CD4-positive, alpha-beta T cell treated with Interleukin-1 beta for 1 hour (primary cell): ENCODE data around the gene C1orf35.
"Not testable (repeated sequence)": the region's sequence is repeated elsewhere in the genome, so short reads cannot be mapped to it uniquely, and the experiment has no call there.

Experiments used
- DNase-seq, 2 donors: peaks; one replicate each; pipeline ENCODE4 v3.0.0-alpha.2; 2020 to 2022

The C1orf35 gene

DNA sequence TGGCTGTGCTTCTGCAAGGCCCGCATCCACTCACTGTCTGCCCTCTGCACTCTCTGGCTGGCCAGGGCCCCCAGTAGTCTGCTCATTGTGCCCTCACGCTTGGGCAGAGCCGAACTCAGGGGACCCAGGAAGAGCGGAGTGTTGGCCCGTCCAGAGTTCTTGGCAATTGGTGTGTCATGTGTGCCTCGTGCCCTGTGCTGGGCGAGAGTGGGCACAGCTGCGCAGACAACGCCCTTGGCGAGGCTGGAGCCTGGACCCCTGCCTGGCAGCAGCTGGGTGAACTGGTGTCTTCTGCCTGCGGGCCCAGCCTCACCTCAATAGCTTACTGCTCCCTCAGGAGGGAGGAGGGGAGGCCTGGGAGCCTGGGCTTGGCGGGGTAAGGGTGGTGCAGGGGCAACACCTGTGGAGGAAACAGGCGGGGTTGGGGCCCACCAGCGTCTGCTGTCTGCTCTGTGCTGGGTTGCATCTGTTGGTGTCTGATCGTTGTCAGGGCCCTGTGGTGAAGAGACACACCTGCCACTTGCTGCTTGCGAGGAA lies 39.1 kb upstream of the C1orf35 start:
- peak in 1 of 2 donors; percentile 49 for DNase-seq

GRCh38 chr1:228141226-228142044 lies 38.3 kb upstream of the C1orf35 start:
- peak in 1 of 2 donors; percentile 50 for DNase-seq

- no peak for DNase-seq
These were observed 37.6 kb upstream of the C1orf35 start for GRCh38 chr1:228140724-228141225.

DNA sequence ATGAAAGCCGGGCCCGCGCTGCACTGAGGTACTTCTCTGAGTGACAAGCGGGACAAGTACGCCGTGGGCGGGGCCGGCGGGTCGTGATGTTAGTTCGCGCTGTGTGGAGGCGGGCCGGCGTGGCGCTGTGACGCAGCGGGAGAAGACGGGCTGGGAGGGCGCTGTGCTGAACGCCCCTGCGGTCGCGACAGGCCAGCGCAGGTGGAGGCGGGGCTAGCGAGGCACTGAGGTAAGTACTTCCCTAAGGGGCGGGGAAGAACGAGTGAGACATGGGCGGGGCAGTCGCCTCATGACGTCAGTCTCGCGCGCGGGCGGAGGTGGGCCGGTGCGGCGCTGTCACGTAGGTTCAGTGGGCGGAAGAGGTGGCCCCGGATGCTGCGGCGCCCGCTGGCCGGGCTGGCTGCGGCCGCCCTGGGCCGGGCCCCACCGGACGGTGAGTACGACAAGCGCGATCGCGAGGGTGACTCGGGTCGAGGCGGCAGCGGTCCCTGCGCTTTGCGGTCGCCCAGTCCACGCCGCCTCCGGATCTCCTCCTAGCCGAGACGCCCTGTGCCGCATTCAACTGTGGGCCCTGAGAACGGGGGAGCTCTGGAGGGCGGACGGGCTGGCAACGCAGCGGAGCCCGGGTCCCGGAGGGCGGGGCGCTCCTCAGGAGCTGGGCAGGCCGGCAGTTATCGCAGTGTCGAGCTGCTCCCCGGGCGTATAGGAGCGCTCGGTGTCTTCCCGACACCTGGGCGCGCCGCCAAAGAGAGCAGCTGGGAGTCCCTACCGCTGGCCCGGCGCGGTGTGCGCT lies 37.0 kb upstream of the C1orf35 start, which contains the start of gene GUK1:
GUK1 (plus strand) TSS at position 349 of the 793 bp plus-strand sequence; CDS start at position 373, 24 bp downstream.
- DNase-seq = peak; percentile 100

DNA sequence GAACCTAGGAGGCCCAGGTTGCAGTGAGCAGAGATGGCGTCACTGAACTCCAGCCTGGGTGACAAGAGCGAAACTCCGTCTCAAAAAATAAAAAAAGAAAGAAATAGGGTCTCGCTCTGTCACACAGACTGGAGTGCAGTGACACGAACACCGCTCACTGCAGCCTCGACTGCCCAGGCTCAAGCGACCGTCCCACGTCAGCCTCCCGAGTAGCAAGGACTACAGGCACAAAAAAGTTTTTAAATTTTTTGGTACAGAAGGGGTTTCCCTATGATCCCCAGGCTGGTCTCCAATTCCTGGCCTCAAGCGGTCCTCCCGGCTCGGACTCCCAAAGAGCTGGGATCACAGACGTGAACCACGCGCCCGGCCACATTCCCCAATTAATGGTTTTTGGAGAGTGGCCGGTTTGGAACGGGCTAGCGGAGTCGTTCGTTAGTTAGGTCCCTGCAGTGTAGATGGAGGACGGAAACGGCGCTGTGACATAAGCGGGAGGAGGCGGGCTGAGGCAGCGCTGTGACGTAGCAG lies 36.3 kb upstream of the C1orf35 start:
- DNase-seq = no peak

GRCh38 chr1:228136901-228137300 lies 33.8 kb upstream of the C1orf35 start:
- DNase-seq = no peak

DNA sequence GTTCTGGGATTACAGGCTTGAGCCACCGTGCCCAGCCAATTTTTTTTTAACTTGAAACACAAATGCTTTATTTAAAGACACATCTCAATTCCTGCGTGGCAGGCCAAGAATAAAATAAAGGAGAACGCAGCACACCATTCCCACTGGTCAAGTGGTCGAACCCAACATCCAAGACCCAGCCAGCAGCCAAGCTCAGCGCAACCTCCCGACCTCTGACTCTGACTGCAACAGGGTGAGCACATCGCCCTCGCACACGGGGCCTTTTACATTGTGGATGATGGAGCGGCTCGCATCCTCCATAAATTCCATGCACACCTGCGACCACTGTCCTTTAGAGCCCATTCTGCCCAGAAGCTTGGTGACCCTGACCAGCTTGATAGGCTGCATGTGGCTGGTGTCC lies 31.5 kb upstream of the C1orf35 start:
- no peak for DNase-seq

DNA sequence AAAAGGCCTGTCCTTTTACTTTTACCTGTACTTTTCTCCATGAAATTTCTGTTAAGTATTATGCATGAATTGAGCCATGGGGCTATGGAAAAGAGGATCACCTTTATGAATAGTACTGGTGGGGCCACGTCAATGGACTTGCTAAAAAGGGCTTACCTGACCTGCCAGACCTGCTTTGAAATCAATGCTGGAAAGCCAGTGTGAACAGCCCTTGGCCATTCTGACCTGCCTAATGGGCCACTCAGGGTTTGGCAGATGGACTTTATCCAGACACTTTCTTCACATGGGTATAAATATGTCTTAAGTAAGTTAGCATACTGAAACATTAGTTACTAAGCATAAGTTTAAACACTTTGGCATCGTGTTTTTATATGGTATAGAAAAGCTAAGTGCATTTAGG lies 28.6 kb upstream of the C1orf35 start:
- DNase-seq = no peak

GRCh38 chr1:228125185-228125584 lies 22.1 kb upstream of the C1orf35 start:
- no peak for DNase-seq

GRCh38 chr1:228123505-228123904 lies 20.4 kb upstream of the C1orf35 start:
- DNase-seq = no peak

DNA sequence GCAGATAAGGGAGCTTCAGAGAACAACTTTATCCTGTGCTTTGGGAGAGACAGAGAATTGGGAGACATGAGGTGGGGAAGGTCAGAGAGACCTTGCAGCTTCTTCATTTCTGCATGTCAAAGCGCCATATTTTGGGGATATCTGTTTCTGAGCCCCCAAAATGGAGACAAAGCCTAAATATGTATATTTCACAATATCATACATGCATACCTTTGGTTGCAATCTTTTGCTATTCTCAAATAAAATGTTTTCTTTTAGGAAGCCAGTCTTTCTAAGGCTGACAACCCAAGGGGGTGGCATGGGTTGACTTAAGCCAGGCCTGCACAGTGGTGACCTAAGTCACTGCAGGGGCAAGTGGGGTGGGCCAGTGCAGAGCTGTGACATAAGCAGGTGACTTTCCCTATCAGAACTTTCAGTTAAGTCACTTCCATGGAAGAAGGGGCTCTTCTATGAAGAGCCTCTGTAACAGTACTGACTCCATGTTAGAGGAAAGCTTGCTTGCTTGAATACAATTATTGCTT lies 19.9 kb upstream of the C1orf35 start:
- DNase-seq = no peak

DNA sequence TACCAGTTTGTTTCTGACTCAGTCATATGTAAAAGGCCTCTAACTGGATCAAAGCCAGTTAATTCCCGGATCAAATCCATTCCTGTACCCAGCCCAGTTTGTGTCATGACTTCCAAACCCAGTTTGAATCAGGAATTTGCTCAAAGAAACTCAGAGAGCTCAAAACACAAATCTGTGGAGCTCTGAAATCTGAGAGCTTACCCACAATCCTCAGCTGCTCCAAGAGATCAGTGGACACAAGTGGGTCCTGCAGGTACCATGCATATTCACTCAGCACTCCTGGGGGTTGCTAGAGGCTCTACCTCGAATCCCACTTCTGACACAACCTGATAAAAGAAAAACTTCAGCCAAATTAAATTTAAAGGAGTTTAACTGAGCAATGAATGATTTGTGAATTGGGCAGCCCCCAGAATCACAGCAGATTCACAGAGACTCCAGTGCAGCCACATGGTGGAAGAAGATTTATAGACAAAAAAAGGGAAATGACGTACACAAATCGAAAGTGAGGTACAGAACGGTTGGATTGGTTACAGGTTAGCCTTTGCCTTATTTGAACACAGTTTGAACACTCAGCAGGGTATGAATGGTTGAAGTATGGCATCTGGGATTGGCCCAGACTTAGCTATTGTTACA lies 17.8 kb upstream of the C1orf35 start:
- DNase-seq = no peak

- DNase-seq = no peak
These were observed 17.2 kb upstream of the C1orf35 start for GRCh38 chr1:228120351-228120750.

- no peak for DNase-seq
These were observed 14.9 kb upstream of the C1orf35 start for GRCh38 chr1:228118040-228118439.

GRCh38 chr1:228117335-228117734 lies 14.2 kb upstream of the C1orf35 start:
- DNase-seq = no peak

- no peak for DNase-seq
These were observed 11.7 kb upstream of the C1orf35 start for GRCh38 chr1:228114827-228115226.

DNA sequence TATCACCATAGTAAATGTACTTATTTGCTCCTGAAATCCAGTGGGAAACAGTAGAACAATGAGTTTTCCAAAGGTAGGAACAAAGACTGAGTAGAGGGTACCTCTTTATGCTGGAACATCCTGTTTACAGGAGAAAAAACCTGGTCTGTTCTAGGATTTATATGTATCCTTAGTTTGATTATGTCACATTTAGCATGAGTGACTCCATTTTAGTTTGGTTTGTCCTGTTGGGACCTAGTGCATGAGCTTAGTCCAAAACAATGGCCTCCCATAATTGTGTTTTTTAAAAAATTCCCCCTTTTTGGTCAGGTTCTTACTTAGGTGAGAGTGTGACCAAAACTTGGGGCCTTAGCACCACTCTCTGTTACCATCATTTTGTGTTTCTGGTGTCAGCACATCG lies 9.5 kb upstream of the C1orf35 start:
- DNase-seq = no peak

- DNase-seq = no peak
These were observed 9.0 kb upstream of the C1orf35 start for GRCh38 chr1:228112167-228112566.

DNA sequence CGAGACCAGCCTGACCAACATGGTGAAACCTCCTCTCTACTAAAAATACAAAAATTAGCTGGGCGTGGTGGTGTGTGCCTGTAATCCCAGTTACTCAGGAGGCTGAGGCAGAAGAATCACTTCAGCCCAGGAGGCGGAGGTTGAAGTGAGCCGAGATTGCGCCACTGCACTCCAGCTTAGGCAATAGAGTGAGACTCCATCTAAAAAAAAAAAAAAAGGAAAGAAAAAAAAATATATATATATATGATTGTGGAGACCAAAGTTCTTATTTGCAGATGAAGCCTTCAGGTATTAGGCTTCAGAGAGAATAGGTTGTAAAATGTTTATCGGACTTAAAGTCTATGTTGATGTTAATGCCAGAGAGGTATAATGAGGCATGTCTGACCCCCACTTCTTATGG lies 8.2 kb upstream of the C1orf35 start:
- not testable (repeated sequence) for DNase-seq

GRCh38 chr1:228110556-228110955 lies 7.4 kb upstream of the C1orf35 start:
- DNase-seq = no peak

DNA sequence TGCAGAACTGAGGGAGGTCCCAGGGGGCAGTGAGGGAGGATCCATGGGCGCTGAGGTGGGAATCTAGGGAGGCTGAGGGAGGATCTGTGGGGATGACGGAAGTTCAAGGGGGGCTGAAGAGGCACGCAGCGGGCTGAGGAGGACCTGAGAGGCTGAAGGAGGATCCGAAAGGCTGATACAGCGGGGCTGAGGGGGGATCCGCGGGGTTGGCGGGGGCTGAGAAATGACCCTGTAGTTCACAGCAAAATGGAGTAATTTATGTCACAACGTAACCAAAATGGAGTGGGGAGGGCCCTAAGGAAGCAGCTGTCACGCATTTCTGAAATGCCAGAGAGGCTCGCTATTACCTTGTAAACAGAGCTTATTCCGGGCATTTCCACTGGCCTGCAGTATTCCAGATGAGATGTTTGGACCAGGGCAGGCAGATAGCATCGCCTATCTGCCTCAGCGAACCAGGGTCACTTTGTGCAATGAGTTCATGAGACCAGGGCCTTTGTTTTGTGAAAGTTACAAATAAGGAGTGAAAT lies 6.9 kb upstream of the C1orf35 start:
- no peak for DNase-seq
